Measurements from ENCODE around the gene CLINT1. TPM values are rescaled to one million over a fixed set of nuclear protein-coding genes. Genes with fewer than 3 reads are reported as not detected.

CLINT1 gene
- total and polyA plus RNA-seq, 2 of the 13 experiments (the other 11 are each of a cell fraction or from before 2014, with no cell fraction given) = 64.0 to 104 TPM

DNA sequence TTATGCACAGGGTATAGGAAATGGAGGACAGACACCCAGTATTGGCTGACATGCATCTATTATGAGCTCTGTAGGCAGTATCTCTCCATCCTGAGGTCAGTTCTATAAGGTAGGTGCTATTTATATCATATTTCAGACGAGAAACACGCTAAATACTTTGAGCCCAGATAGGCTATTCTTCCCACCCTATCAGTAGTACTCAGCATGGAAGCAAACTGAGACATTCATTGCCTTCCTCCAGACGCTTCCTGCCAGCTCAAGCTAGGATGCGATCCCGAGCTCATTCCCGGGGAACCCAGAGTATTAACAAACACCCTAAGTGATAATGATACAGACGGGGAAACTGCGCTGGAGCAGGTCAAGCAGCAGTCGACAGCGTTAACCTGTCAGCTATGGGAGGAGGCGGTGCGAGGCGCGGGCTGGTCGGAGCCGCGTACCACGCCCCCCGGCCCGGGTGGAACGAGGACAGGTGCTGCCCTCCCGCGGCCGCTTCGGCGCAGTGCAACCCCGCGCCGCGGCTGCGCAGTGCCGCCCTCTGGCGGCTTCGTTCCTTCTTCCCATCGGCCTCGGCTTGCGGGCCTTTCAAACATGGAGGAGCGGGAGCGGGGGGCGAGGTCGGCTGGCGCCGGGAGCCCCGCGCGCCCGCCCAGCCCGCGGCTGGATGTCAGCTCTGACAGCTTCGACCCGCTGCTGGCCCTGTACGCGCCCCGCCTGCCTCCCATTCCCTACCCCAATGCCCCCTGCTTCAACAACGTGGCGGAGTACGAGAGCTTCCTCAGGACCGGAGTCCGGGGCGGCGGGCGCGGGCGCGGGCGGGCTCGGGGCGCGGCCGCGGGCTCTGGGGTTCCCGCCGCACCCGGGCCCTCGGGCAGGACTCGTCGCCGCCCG lies 115.5 kb downstream of the CLINT1 start, which contains the start of gene LSM11 (continued):
- no peak for TF ChIP-seq ZNF674 (CRISPR knock-in tag; IDR thresholded peaks at IDR 0.05; ENCODE audit: low read depth)
- TF ChIP-seq ZNF616 (CRISPR knock-in tag; IDR thresholded peaks at IDR 0.05; ENCODE audit: low read depth) = no peak
- peak; percentile 54; the same call in 1 of the 2 replicates for TF ChIP-seq ZNF792 (CRISPR knock-in tag; IDR thresholded peaks at IDR 0.05)
- TF ChIP-seq, protein P1, sequence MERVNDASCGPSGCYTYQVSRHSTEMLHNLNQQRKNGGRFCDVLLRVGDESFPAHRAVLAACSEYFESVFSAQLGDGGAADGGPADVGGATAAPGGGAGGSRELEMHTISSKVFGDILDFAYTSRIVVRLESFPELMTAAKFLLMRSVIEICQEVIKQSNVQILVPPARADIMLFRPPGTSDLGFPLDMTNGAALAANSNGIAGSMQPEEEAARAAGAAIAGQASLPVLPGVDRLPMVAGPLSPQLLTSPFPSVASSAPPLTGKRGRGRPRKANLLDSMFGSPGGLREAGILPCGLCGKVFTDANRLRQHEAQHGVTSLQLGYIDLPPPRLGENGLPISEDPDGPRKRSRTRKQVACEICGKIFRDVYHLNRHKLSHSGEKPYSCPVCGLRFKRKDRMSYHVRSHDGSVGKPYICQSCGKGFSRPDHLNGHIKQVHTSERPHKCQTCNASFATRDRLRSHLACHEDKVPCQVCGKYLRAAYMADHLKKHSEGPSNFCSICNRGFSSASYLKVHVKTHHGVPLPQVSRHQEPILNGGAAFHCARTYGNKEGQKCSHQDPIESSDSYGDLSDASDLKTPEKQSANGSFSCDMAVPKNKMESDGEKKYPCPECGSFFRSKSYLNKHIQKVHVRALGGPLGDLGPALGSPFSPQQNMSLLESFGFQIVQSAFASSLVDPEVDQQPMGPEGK (CRISPR knock-in tag; IDR thresholded peaks at IDR 0.05) = peak; percentile 68
- TF ChIP-seq FOXA1 (IDR thresholded peaks at IDR 0.05) = no peak
- 0 out of 2 replicates have a peak, but pooled peaks have one; percentile 25 for TF ChIP-seq FOXA1 (CRISPR knock-in tag; IDR thresholded peaks at IDR 0.05)
- TF ChIP-seq TSC22D2 (CRISPR knock-in tag; IDR thresholded peaks at IDR 0.05; ENCODE audit: borderline replicate concordance) = 0 out of 2 replicates have a peak, but pooled peaks have one; percentile 55
- no peak for TF ChIP-seq SNAI1 (CRISPR knock-in tag; IDR thresholded peaks at IDR 0.05; ENCODE audit: borderline replicate concordance)
- TF ChIP-seq, protein P2, sequence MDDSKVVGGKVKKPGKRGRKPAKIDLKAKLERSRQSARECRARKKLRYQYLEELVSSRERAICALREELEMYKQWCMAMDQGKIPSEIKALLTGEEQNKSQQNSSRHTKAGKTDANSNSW (CRISPR knock-in tag; IDR thresholded peaks at IDR 0.05; ENCODE audit: borderline replicate concordance) = no peak
- TF ChIP-seq CBX2 (IDR thresholded peaks at IDR 0.05; ENCODE audit: low read depth, low read length) = no peak
- TF ChIP-seq CBX2 (CRISPR knock-in tag; IDR thresholded peaks at IDR 0.05; ENCODE audit: low read depth) = no peak
- TF ChIP-seq FOSL1 (CRISPR knock-in tag; IDR thresholded peaks at IDR 0.05; ENCODE audit: borderline replicate concordance) = no peak
- TF ChIP-seq PPARG (CRISPR knock-in tag; conservative IDR thresholded peaks at IDR 0.05) = 0 out of 2 replicates have a peak, but pooled peaks have one; percentile 48
- TF ChIP-seq ZNF18 (CRISPR knock-in tag; IDR thresholded peaks at IDR 0.05; ENCODE audit: insufficient replicate concordance) = no peak
- peak; percentile 76; the same call in 1 of the 2 replicates for TF ChIP-seq HDAC1 (CRISPR knock-in tag; IDR thresholded peaks at IDR 0.05)
- TF ChIP-seq ETV6 (CRISPR knock-in tag; conservative IDR thresholded peaks at IDR 0.05) = peak; percentile 80; the same call in 1 of the 2 replicates
- no peak for TF ChIP-seq NR2C2 (CRISPR knock-in tag; IDR thresholded peaks at IDR 0.05; ENCODE audit: borderline replicate concordance)
- no peak for TF ChIP-seq RCOR2 (CRISPR knock-in tag; IDR thresholded peaks at IDR 0.05)
- TF ChIP-seq, protein P3, sequence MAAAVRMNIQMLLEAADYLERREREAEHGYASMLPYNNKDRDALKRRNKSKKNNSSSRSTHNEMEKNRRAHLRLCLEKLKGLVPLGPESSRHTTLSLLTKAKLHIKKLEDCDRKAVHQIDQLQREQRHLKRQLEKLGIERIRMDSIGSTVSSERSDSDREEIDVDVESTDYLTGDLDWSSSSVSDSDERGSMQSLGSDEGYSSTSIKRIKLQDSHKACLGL (CRISPR knock-in tag; IDR thresholded peaks at IDR 0.05) = peak; percentile 42; the same call in 1 of the 2 replicates
- no peak for TF ChIP-seq GTF2F1 (IDR thresholded peaks at IDR 0.05; ENCODE audit: low read length)
- TF ChIP-seq, protein P4, sequence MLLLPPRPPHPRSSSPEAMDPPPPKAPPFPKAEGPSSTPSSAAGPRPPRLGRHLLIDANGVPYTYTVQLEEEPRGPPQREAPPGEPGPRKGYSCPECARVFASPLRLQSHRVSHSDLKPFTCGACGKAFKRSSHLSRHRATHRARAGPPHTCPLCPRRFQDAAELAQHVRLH (CRISPR knock-in tag; IDR thresholded peaks at IDR 0.05; ENCODE audit: borderline replicate concordance, low read depth) = peak; percentile 85; the same call in 1 of the 2 replicates
- no peak for TF ChIP-seq U2AF1 (optimal IDR thresholded peaks at IDR 0.05; ENCODE audit: low read depth, low read length)
- no peak for TF ChIP-seq HINFP (CRISPR knock-in tag; IDR thresholded peaks at IDR 0.05; ENCODE audit: low read depth)
- TF ChIP-seq ISX (CRISPR knock-in tag; conservative IDR thresholded peaks at IDR 0.05) = 0 out of 2 replicates have a peak, but pooled peaks have one; percentile 29

Data from HepG2 (cell line).